Endothelial cell of umbilical vein (primary cell): ENCODE results near the gene CHID1. TPM values are rescaled to one million over a fixed set of nuclear protein-coding genes. Genes with fewer than 3 reads are reported as not detected.

Experiments used
- BruUV-seq: library from RNA; stranded (reverse); fragments of 400-500 nt; replicated peaks from 2 replicates; lab custom pipeline; 2021; lab: Mats Ljungman, UMichigan
- CTCF ChIA-PET: fragments of 300-600, 350-600 bp; sonication (Branson Sonifier 250); formaldehyde crosslinking; loops from one replicate; lab custom pipeline; 2021; ENCODE audit warnings: antibody characterized with exemption, inconsistent platforms; lab: Charles Lee
- POLR2A ChIA-PET: fragments of 300-600, 350-600 bp; sonication (Branson Sonifier 250); formaldehyde crosslinking; loops from one replicate; lab custom pipeline; 2021; ENCODE audit warnings: antibody characterized with exemption, inconsistent platforms; lab: Charles Lee
- DNase-seq: peaks from one replicate; pipeline ENCODE4 v3.0.0-alpha.2; 2011; ENCODE audit warnings: low read depth, low spot score
- FAIRE-seq: peaks from 2 replicates; lab custom pipeline; 2011; peaks lifted over from hg19 to GRCh38; lab: Jason Lieb, UNC
- H2AFZ ChIP-seq: 2 replicates; pipeline ENCODE4 v1.6.0; 2012; ENCODE audit warnings: low read depth, low read length, control low read depth, inconsistent platforms
- H3K27ac ChIP-seq: 2 replicates; pipeline ENCODE4 v1.5.1; 2011; ENCODE audit warnings: low read depth, mild to moderate bottlenecking, control low read depth, low read length, moderate library complexity; ENCODE audit not compliant: insufficient read depth
- H3K27me3 ChIP-seq, 2 experiments: 2 replicates each; pipeline versions ENCODE4 v1.6.0 to v1.6.1; 2011; ENCODE audit warnings: low read length in 2 of 2, mixed read lengths in 1 of 2; ENCODE audit not compliant: control insufficient read depth in 2 of 2, insufficient read depth in 2 of 2
- H3K36me3 ChIP-seq, 2 experiments: 2 replicates in 1 of 2; 3 replicates in 1 of 2; pipeline ENCODE4 v1.5.1; 2011; ENCODE audit warnings: low read length in 2 of 2, mild to moderate bottlenecking in 1 of 2, moderate library complexity in 1 of 2; ENCODE audit not compliant: control insufficient read depth in 2 of 2, insufficient read depth in 2 of 2; ENCODE audit errors: extremely low read depth in 1 of 2
- H3K4me1 ChIP-seq: 3 replicates; pipeline ENCODE4 v1.5.1; 2011; ENCODE audit warnings: mild to moderate bottlenecking, low read length; ENCODE audit not compliant: control insufficient read depth, insufficient read depth; ENCODE audit errors: extremely low read depth
- H3K4me2 ChIP-seq: 2 replicates; pipeline ENCODE4 v1.6.1; 2011; ENCODE audit warnings: low read length, control low read depth, mixed read lengths; ENCODE audit not compliant: insufficient read depth
- H3K4me3 ChIP-seq, 3 experiments: fragments of 200-600 bp in 1 of 3; sonication (generic), shearing (Covaris generic) in 1 of 3; replicated peaks in 1 of 3; 2 replicates each; pipeline ENCODE4 v1.5.1; 2011 to 2016; ENCODE audit warnings: control low read depth in 3 of 3, low read length in 3 of 3, mild to moderate bottlenecking in 2 of 3, inconsistent platforms in 1 of 3, low read depth in 1 of 3, moderate library complexity in 1 of 3; ENCODE audit not compliant: insufficient read depth in 1 of 3
- H3K79me2 ChIP-seq: 2 replicates; pipeline ENCODE4 v1.6.0; 2012; ENCODE audit warnings: low read length, inconsistent platforms; ENCODE audit not compliant: control insufficient read depth, insufficient read depth
- H3K9ac ChIP-seq: replicated peaks from 2 replicates; pipeline ENCODE3; 2011; ENCODE audit warnings: low read length, control low read depth; ENCODE audit not compliant: insufficient read depth; ENCODE audit errors: extremely low read depth
- H3K9me1 ChIP-seq: replicated peaks from 3 replicates; pipeline ENCODE4 v1.6.0; 2011; ENCODE audit warnings: mild to moderate bottlenecking, low read length; ENCODE audit not compliant: control insufficient read depth, insufficient read depth; ENCODE audit errors: extremely low read depth
- H3K9me3 ChIP-seq: replicated peaks from 2 replicates; pipeline ENCODE4 v1.5.1; 2012; ENCODE audit warnings: low read length, inconsistent platforms; ENCODE audit not compliant: control insufficient read depth, insufficient read depth
- H4K20me1 ChIP-seq: replicated peaks from 2 replicates; pipeline ENCODE3; 2011; ENCODE audit warnings: mild to moderate bottlenecking, low read length; ENCODE audit not compliant: control insufficient read depth, insufficient read depth; ENCODE audit errors: extremely low read depth
- EZH2 ChIP-seq: IDR thresholded peaks from 2 replicates; pipeline ENCODE4 v1.6.1; 2012; ENCODE audit warnings: borderline replicate concordance, low read depth, mild to moderate bottlenecking, moderate library complexity, low read length, inconsistent platforms; ENCODE audit not compliant: severe bottlenecking
- FOS ChIP-seq: IDR thresholded peaks from 2 replicates; pipeline ENCODE4 v1.6.1; 2011; ENCODE audit warnings: mild to moderate bottlenecking, low read length, moderate library complexity, borderline replicate concordance; ENCODE audit not compliant: insufficient read depth
- GATA2 ChIP-seq: IDR thresholded peaks from 2 replicates; pipeline ENCODE4 v1.7.0; 2011; ENCODE audit warnings: low read depth, mild to moderate bottlenecking, moderate library complexity, mixed read lengths, low read length; ENCODE audit not compliant: insufficient read length, insufficient read depth
- JUN ChIP-seq: IDR thresholded peaks from 2 replicates; pipeline ENCODE4 v1.6.1; 2011; ENCODE audit warnings: borderline replicate concordance, low read depth; ENCODE audit not compliant: insufficient read length, insufficient read depth
- MAX ChIP-seq: IDR thresholded peaks from 2 replicates; pipeline ENCODE4 v1.6.1; 2011; ENCODE audit not compliant: insufficient read depth, insufficient read length
- MYC ChIP-seq: IDR thresholded peaks from one replicate; pipeline ENCODE4 v1.6.1; 2011; ENCODE audit warnings: mild to moderate bottlenecking, low read depth, low read length
- POLR2A ChIP-seq: IDR thresholded peaks from 2 replicates; pipeline ENCODE4 v1.6.1; 2012; ENCODE audit warnings: low read depth, mild to moderate bottlenecking, control low read depth, low read length
- POLR2AphosphoS5 ChIP-seq: IDR thresholded peaks from 2 replicates; pipeline ENCODE4 v1.6.1; 2012; ENCODE audit warnings: low read depth, mild to moderate bottlenecking, control low read depth, low read length, moderate library complexity; ENCODE audit not compliant: insufficient read depth
- dilution Hi-C: fragments of 300-500 bp; cut with MboI; formaldehyde crosslinking; loops from one replicate; pipeline ENCODE4 v1.15.0; 2019; ENCODE audit warnings: low sequenced_read_pairs; ENCODE audit not compliant: extremely low pct_ligation_motif_present
- intact Hi-C: fragments of 100-400 bp; cut with micrococcal nuclease; formaldehyde crosslinking; loops from one replicate; pipeline ENCODE4 v1.10.0; 2022
- polyA plus RNA-seq, 4 experiments: library from polyadenylated mRNA; depleted of rRNA in 3 of 4; stranded (reverse) in 3 of 4; unstranded in 1 of 4; fragments of >200 nt; gene quantifications; 2 replicates each; pipeline versions ENCODE4 v1.2.1 to v1.2.3, GENCODE V29; 2011 to 2012; ENCODE audit warnings: missing spikeins in 1 of 4
- total RNA-seq: library from RNA; stranded (reverse); gene quantifications from 2 replicates; pipeline ENCODE4 v1.2.3, GENCODE V29; 2021
- TF ChIP-seq, protein P1 (sequence below), 2 donors: IDR thresholded peaks; 1 replicate in 1 of 2; 2 replicates in 1 of 2; pipeline ENCODE4 v1.5.1; 2011; ENCODE audit warnings: low read length in 2 of 2, mild to moderate bottlenecking in 2 of 2, moderate library complexity in 2 of 2, control low read depth in 1 of 2, inconsistent platforms in 1 of 2, low read depth in 1 of 2; ENCODE audit not compliant: insufficient read depth in 1 of 2; ENCODE audit errors: extremely low read depth in 1 of 2

CHID1 gene
- total and polyA plus RNA-seq, 2 donors (not counting 3 experiments of a cell fraction or from before 2014, with no cell fraction given): 89.8 to 107 TPM

DNA sequence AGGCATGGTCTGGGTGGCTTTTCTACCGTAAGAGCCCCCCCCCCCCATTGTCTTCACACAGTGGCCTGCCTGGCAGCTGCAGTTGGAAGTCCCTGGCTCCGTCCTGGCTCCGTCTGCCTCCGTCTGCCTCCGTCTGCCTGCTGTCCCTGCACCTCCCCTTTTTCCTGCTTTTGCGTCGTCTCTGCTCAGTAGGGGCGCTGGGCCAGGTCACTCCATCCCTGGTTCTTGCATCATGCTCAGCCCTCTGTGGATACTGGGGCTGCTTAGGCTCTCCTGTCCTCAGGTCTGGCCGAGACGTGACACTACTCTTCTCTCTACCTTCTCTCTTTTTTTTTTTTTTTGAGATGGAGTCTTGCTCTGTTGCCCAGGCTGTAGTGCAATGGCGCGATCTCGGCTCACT is 42.9 kb upstream of the CHID1 start:
- no peaks in the 10 kb centered on the region for H3K27me3 ChIP-seq
- H3K79me2 ChIP-seq: peaks cover 51% of the 10 kb centered on the region
- no peak overlapping the region for H3K9ac ChIP-seq
- POLR2A ChIA-PET: no interaction called here
- CTCF ChIA-PET: no interaction called here
- TF ChIP-seq JUN (no peak), MAX (no peak), FOS (no peak), EZH2 (no peak), POLR2AphosphoS5 (no peak), GATA2 (no peak), MYC (no peak), POLR2A (no peak)
- TF ChIP-seq, protein P1, sequence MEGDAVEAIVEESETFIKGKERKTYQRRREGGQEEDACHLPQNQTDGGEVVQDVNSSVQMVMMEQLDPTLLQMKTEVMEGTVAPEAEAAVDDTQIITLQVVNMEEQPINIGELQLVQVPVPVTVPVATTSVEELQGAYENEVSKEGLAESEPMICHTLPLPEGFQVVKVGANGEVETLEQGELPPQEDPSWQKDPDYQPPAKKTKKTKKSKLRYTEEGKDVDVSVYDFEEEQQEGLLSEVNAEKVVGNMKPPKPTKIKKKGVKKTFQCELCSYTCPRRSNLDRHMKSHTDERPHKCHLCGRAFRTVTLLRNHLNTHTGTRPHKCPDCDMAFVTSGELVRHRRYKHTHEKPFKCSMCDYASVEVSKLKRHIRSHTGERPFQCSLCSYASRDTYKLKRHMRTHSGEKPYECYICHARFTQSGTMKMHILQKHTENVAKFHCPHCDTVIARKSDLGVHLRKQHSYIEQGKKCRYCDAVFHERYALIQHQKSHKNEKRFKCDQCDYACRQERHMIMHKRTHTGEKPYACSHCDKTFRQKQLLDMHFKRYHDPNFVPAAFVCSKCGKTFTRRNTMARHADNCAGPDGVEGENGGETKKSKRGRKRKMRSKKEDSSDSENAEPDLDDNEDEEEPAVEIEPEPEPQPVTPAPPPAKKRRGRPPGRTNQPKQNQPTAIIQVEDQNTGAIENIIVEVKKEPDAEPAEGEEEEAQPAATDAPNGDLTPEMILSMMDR (IDR thresholded peaks at IDR 0.05; ENCODE audit: extremely low read depth in 1 of 2, insufficient read depth in 1 of 2, low read depth in 1 of 2, low read length in 2 of 2): no peak
- H3K27ac ChIP-seq: no peak overlapping the region
- peaks cover 2% of the 10 kb centered on the region for H4K20me1 ChIP-seq
- H3K9me1 ChIP-seq: no peaks in the 10 kb centered on the region
- dilution Hi-C loops: no loop called here
- H2AFZ ChIP-seq: no peak overlapping the region
- H3K4me1 ChIP-seq: no peaks in the 10 kb centered on the region
- FAIRE-seq: no peak
- H3K4me3 ChIP-seq: no peak overlapping the region
- intact Hi-C loops: no loop called here
- DNase-seq: no peak
- peaks cover 0 to 8% of the 10 kb centered on the region in 2 experiments for H3K36me3 ChIP-seq
- BruUV-seq: no TSS peak
- no peaks in the 10 kb centered on the region for H3K9me3 ChIP-seq
- no peak overlapping the region for H3K4me2 ChIP-seq
